Naive thymus-derived CD4-positive, alpha-beta T cell (primary cell): ENCODE measurements around the gene TAOK1. TPM values are rescaled to one million over a fixed set of nuclear protein-coding genes. Genes with fewer than 3 reads are reported as not detected.

ENCODE experiments used
- ATAC-seq: fragments of 150-1000 bp; cut with Tn5 transposase; 2 replicates; pipeline ENCODE4 v1.10.0; 2021; ENCODE audit warnings: mild to moderate bottlenecking, moderate library complexity
- CTCF ChIA-PET: fragments of 350-600 bp; sonication (Branson Sonifier 250); formaldehyde crosslinking; loops from one replicate; lab custom pipeline; 2021; ENCODE audit warnings: antibody characterized with exemption; lab: Charles Lee
- POLR2A ChIA-PET: fragments of 350-600 bp; sonication (Branson Sonifier 250); formaldehyde crosslinking; loops from one replicate; lab custom pipeline; 2021; ENCODE audit warnings: antibody characterized with exemption, inconsistent platforms; lab: Charles Lee
- DNase-seq, 9 donors: peaks; one replicate each; pipeline versions ENCODE4 v3.0.0 to v3.0.0-alpha.2; 2020 to 2022; ENCODE audit warnings: mixed read lengths in 1 of 9
- H3K27ac ChIP-seq: one replicate; pipeline ENCODE4 v1.7.0; 2013; ENCODE audit warnings: mild to moderate bottlenecking, low read depth, low read length, moderate library complexity
- H3K27me3 ChIP-seq, 2 donors: one replicate each; pipeline ENCODE4 v1.7.0; 2013; ENCODE audit warnings: low read length in 2 of 2, mild to moderate bottlenecking in 2 of 2, moderate library complexity in 2 of 2; ENCODE audit not compliant: control insufficient read depth in 2 of 2, insufficient read depth in 2 of 2
- H3K36me3 ChIP-seq, 3 experiments: 1 replicate in 2 of 3; 2 replicates in 1 of 3; pipeline ENCODE4 v1.7.0; 2013; ENCODE audit warnings: low read length in 3 of 3, mild to moderate bottlenecking in 3 of 3, moderate library complexity in 1 of 3; ENCODE audit not compliant: insufficient read depth in 3 of 3, control insufficient read depth in 2 of 3
- H3K4me1 ChIP-seq, 2 donors: one replicate each; pipeline ENCODE4 v1.7.0; 2013; ENCODE audit warnings: low read length in 2 of 2, mild to moderate bottlenecking in 2 of 2, moderate library complexity in 1 of 2; ENCODE audit not compliant: control insufficient read depth in 2 of 2, insufficient read depth in 2 of 2
- H3K4me3 ChIP-seq: 2 replicates; pipeline ENCODE4 v1.7.0; 2013; ENCODE audit warnings: mild to moderate bottlenecking, low read length
- H3K9me3 ChIP-seq, 3 experiments: 1 replicate in 2 of 3; 2 replicates in 1 of 3; pipeline ENCODE4 v1.7.0; 2013; ENCODE audit warnings: low read length in 3 of 3; ENCODE audit not compliant: control insufficient read depth in 2 of 3
- H3K27ac Mint-ChIP-seq, 9 donors: one replicate each; pipeline ENCODE4 v1.8.0; 2020 to 2022; ENCODE audit warnings: mixed read lengths in 9 of 9, mild to moderate bottlenecking in 8 of 9, moderate library complexity in 5 of 9, inconsistent platforms in 2 of 9
- H3K27me3 Mint-ChIP-seq, 5 donors: one replicate each; pipeline ENCODE4 v1.8.0; 2021 to 2022; ENCODE audit warnings: mixed read lengths in 5 of 5, mild to moderate bottlenecking in 1 of 5
- H3K36me3 Mint-ChIP-seq, 5 donors: one replicate each; pipeline ENCODE4 v1.8.0; 2020 to 2022; ENCODE audit warnings: mixed read lengths in 5 of 5, mild to moderate bottlenecking in 3 of 5, inconsistent platforms in 1 of 5
- H3K4me1 Mint-ChIP-seq, 7 donors: one replicate each; pipeline ENCODE4 v1.8.0; 2020 to 2022; ENCODE audit warnings: mixed read lengths in 7 of 7, mild to moderate bottlenecking in 3 of 7, inconsistent platforms in 1 of 7
- H3K4me3 Mint-ChIP-seq, 10 donors: one replicate each; pipeline ENCODE4 v1.8.0; 2020 to 2022; ENCODE audit warnings: mild to moderate bottlenecking in 10 of 10, mixed read lengths in 10 of 10, moderate library complexity in 6 of 10, inconsistent platforms in 2 of 10
- H3K9me3 Mint-ChIP-seq, 11 donors: one replicate each; pipeline ENCODE4 v1.8.0; 2020 to 2022; ENCODE audit warnings: mixed read lengths in 11 of 11, mild to moderate bottlenecking in 4 of 11, inconsistent platforms in 1 of 11, moderate library complexity in 1 of 11
- intact Hi-C, 2 donors: fragments of 100-400 bp; cut with micrococcal nuclease; formaldehyde crosslinking; loops; one replicate each; pipeline ENCODE4 v1.15.1; 2023
- polyA plus RNA-seq, 2 donors: library from polyadenylated mRNA; unstranded; fragments of 300-500 nt; fragmentation: Illumina TruSeq; gene quantifications; one replicate each; pipeline ENCODE4 v1.2.3, GENCODE V29; 2021
- total RNA-seq, 6 experiments: library from RNA in 5 of 6; stranded (reverse) in 5 of 6; gene quantifications; 1 replicate in 5 of 6; 2 replicates in 1 of 6; pipeline ENCODE4 v1.2.3 and lab custom pipeline; 2021 to 2026

Gene TAOK1
- total and polyA plus RNA-seq, 7 experiments from 2014 or later, result 2.2 to 70.1 (median 63.9) TPM

DNA sequence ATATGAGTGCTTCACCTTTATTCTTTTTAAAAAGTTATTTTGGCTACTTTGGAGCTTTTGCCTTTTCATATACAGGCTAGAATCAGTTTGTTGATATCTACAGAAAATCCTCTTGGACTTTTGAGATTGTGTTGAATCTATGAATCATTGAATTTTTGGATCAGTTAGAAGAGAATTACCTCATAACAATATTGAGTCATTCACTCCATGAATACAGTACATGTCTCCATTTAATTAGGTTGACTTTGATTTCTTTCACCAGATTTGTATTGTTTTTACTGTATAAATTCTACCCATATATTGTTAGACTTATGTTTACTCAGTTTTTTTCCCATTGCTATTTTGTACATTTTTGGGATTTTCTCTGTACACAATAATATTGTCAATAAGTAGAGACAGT lies 54.4 kb downstream of the TAOK1 start:
- intact Hi-C loops, result no loop called here
- no peak overlapping the region for H3K4me3 Mint-ChIP-seq
- Histone ChIP-seq H3K36me3 (no peaks in the 10 kb centered on the region), H3K27ac (no peak overlapping the region), H3K9me3 (no peaks in the 10 kb centered on the region), H3K4me1 (peaks cover 0 to 14% of the 10 kb centered on the region in 2 donors), H3K27me3 (no peaks in the 10 kb centered on the region), H3K4me3 (no peak overlapping the region)
- H3K9me3 Mint-ChIP-seq, result no peaks in the 10 kb centered on the region
- DNase-seq, result no peak
- no peak for ATAC-seq
- no peaks in the 10 kb centered on the region for H3K27me3 Mint-ChIP-seq
- H3K4me1 Mint-ChIP-seq, result peaks cover 28 to 84% (median 79%) of the 10 kb centered on the region in 7 donors
- ChIA-PET CTCF (interaction anchor here (0.7 to 1.0 kb wide), 2 partner anchors 75 to 554 kb away, joined by 3 to 4 read pairs; no protein-coding TSS in a partner anchor), POLR2A (no interaction called here)
- peaks cover 1 to 18% (median 10%) of the 10 kb centered on the region in 5 donors for H3K36me3 Mint-ChIP-seq
- H3K27ac Mint-ChIP-seq, result peak overlapping the region in 3 of 9 donors; percentile 13 to 35 (median 14)

DNA sequence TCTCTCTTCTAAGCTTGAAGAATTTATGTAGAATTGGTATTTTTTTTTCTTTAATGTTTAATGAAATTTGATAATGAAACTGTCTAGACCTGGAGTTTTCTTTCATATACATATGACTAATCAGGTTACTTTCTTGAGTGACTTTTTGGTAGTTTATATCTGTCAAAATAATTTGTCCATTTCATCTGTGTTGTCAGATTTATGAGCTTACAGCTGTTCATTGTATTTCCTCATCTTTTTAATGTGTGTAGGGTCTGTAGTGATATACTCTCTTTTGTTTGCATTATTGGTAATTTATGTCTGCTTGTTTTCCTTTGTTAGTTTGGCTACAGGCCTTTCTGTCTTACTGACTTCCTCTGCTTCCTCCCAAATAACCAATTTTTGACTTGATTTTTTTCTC lies 55.7 kb downstream of the TAOK1 start:
- no peak overlapping the region for H3K27ac ChIP-seq
- ATAC-seq (no peak), DNase-seq (no peak)
- Mint-ChIP-seq H3K27me3 (no peaks in the 10 kb centered on the region), H3K4me3 (peak overlapping the region in 4 of 10 donors; percentile 5 to 37 (median 10)), H3K4me1 (peaks cover 29 to 82% (median 78%) of the 10 kb centered on the region in 7 donors), H3K36me3 (peaks cover 0 to 19% (median 12%) of the 10 kb centered on the region in 5 donors), H3K9me3 (no peaks in the 10 kb centered on the region), H3K27ac (peak overlapping the region in 7 of 9 donors; percentile 2 to 73 (median 35))
- ChIA-PET CTCF (no interaction called here), POLR2A (no interaction called here)
- no peaks in the 10 kb centered on the region for H3K9me3 ChIP-seq
- intact Hi-C loops, result no loop called here
- no peak overlapping the region for H3K4me3 ChIP-seq
- peaks cover 0 to 14% of the 10 kb centered on the region in 2 donors for H3K4me1 ChIP-seq
- no peaks in the 10 kb centered on the region for H3K27me3 ChIP-seq
- H3K36me3 ChIP-seq, result no peaks in the 10 kb centered on the region

DNA sequence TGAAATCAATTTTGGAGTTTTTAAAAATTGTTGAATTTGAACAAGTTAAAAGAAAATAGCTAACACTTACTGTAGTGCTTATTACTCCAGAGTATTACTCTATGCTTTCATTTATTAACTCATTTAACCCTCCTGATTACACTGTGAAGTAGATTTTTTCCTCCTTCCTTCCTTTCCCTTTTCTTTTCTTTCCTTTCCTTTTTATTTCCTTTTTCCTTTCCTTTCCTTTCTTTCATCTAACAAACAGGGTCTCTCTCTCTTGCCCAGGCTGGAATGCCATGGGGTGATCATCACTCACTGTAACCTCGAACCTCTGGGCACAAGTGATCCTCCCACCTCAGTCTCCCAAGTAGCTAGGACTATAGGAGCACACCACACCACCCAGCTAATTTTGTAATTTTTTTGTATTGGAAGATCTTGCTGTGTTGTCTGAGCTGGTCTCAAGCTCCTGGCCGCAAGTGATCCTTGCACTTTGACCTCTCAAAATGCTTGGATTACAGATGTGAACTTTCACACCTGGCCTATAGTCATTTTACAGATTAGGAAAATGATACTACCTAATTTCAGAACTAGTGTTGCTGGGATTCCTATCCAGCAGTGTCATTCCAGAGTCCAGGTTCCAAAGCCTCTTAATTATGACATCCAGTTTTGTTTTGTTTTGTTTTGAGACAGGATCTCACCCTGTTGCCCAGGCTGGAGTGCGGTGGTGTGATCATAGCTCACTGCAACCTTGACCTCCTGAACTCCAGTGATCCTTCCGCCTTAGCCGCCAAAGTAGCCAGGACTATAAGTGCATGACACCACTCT lies 59.9 kb downstream of the TAOK1 start:
- Mint-ChIP-seq H3K27ac (peak overlapping the region in 8 of 9 donors; percentile 2 to 92 (median 44)), H3K27me3 (no peaks in the 10 kb centered on the region), H3K9me3 (no peaks in the 10 kb centered on the region), H3K4me3 (no peak overlapping the region), H3K36me3 (peaks cover 4 to 33% (median 24%) of the 10 kb centered on the region in 5 donors), H3K4me1 (peaks cover 26 to 46% (median 40%) of the 10 kb centered on the region in 7 donors)
- H3K36me3 ChIP-seq, result peaks cover 0 to 25% (median 0%) of the 10 kb centered on the region in 3 experiments
- POLR2A ChIA-PET, result no interaction called here
- no peak overlapping the region for H3K4me3 ChIP-seq
- H3K9me3 ChIP-seq, result no peaks in the 10 kb centered on the region
- intact Hi-C loops, result no loop called here
- no peak for ATAC-seq
- CTCF ChIA-PET, result no interaction called here
- no peaks in the 10 kb centered on the region for H3K27me3 ChIP-seq
- no peak overlapping the region for H3K27ac ChIP-seq
- DNase-seq, result no peak
- peaks cover 0 to 14% of the 10 kb centered on the region in 2 donors for H3K4me1 ChIP-seq

DNA sequence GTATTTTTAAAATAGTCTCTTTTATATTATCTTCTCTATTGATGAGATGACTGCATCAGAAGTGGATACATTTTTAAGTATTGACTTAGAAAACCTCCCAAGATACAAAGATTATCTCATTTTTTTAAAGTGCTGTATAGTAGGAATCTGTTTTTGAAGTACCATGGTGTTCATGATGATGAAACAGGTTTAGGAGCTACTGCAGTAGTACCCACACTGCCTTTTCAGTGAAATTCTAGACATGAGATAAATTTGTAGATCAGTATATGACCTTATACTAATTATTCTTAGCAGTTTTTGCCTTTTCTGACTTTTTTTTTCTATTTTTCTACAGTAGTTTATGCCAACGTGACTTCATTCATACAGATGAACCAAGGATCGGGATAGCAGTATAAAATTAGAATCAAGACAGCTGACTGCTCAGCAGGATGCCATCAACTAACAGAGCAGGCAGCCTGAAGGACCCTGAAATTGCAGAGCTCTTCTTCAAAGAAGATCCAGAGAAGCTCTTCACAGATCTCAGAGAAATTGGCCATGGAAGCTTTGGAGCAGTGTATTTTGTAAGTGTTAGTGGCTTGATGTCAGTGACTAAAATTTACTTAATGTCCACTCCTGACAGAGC lies 61.1 kb downstream of the TAOK1 start:
- intact Hi-C loops, result no loop called here
- H3K4me3 ChIP-seq, result no peak overlapping the region
- peaks cover 4 to 40% (median 29%) of the 10 kb centered on the region in 5 donors for H3K36me3 Mint-ChIP-seq
- no peaks in the 10 kb centered on the region for H3K27me3 ChIP-seq
- no peaks in the 10 kb centered on the region for H3K9me3 Mint-ChIP-seq
- H3K27ac ChIP-seq, result no peak overlapping the region
- no peak overlapping the region for H3K4me3 Mint-ChIP-seq
- peaks cover 16 to 44% (median 38%) of the 10 kb centered on the region in 7 donors for H3K4me1 Mint-ChIP-seq
- ChIA-PET POLR2A (no interaction called here), CTCF (no interaction called here)
- H3K9me3 ChIP-seq, result no peaks in the 10 kb centered on the region
- H3K27ac Mint-ChIP-seq, result peak overlapping the region in 5 of 9 donors; percentile 3 to 53 (median 48)
- H3K36me3 ChIP-seq, result peaks cover 0 to 25% (median 0%) of the 10 kb centered on the region in 3 experiments
- peaks cover 0 to 10% of the 10 kb centered on the region in 2 donors for H3K4me1 ChIP-seq
- no peaks in the 10 kb centered on the region for H3K27me3 Mint-ChIP-seq
- DNase-seq (no peak), ATAC-seq (no peak)

DNA sequence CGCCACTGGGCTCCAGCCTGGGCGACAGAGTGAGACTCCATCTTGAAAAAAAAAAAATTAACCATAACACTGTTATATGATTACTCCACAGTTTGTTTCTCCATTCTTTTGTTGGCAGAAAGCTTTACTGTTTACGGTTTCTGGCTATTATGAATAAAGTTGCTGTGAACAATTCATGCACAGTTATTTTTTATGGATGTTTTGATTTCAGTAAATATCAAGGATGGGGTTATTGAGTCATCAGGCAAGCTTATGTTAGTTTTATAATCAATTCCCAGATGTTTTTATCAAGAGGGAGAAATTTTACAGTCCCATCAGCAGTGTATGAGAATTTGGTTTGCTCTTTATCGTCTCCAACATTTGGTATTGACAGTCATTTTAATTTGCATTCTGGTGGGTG lies 67.9 kb downstream of the TAOK1 start:
- POLR2A ChIA-PET, result no interaction called here

DNA sequence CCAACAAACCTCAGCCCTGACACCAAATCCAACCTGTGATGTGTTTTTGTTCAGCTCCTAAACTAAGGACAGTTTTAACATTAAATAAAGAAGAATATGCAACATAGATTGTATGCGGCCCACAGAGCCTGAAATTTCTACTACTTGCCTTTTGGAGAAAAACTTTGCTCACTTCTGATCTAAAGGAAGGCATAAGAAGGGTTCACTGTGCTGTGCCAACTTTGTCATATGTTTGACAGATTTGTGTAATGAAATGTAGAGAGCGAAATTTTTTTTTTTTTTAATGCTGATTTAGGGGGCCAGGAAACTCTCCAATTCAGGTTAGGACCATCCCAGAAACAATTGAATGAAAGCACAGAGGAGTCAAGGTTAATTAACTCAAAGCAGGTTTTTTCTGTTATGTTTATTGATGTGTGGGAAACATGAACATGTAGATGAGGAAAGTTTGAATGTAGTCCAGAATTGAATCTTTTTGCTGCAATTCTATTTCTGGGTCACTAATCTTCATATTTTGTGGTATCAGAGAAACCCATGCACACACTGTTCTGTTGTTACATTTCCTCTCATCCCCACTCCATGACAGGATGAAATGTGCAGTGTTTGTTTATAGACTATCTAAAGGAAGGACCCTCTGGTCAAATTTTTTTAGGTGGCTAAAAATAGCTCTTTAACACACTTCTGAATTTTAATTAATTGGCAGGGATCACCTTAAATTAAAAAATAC lies 71.5 kb downstream of the TAOK1 start:
- intact Hi-C loops, result no loop called here
- Mint-ChIP-seq H3K27ac (peak overlapping the region in 7 of 9 donors; percentile 7 to 59 (median 35)), H3K9me3 (no peaks in the 10 kb centered on the region), H3K4me3 (no peak overlapping the region), H3K4me1 (peaks cover 12 to 41% (median 24%) of the 10 kb centered on the region in 7 donors), H3K27me3 (no peaks in the 10 kb centered on the region), H3K36me3 (peaks cover 0 to 32% (median 21%) of the 10 kb centered on the region in 5 donors)
- Histone ChIP-seq H3K36me3 (no peaks in the 10 kb centered on the region), H3K27ac (no peak overlapping the region), H3K4me1 (no peaks in the 10 kb centered on the region), H3K27me3 (no peaks in the 10 kb centered on the region), H3K9me3 (no peaks in the 10 kb centered on the region), H3K4me3 (no peak overlapping the region)
- DNase-seq, result no peak
- ATAC-seq, result no peak
- POLR2A ChIA-PET, result no interaction called here
- CTCF ChIA-PET, result no interaction called here

More for the DNA sequence above, 67.9 kb downstream of the TAOK1 start:
- intact Hi-C loops, result no loop called here
- CTCF ChIA-PET, result interaction anchor here (0.6 kb wide), 1 partner anchor 18 kb away, joined by 3 read pairs; no protein-coding TSS in a partner anchor
- no peak overlapping the region for H3K4me3 Mint-ChIP-seq
- H3K27ac Mint-ChIP-seq, result peak overlapping the region in 2 of 9 donors; percentile 45 to 47
- H3K36me3 ChIP-seq, result peaks cover 0 to 14% (median 0%) of the 10 kb centered on the region in 3 experiments
- H3K27me3 ChIP-seq, result no peaks in the 10 kb centered on the region
- peaks cover 0 to 43% (median 18%) of the 10 kb centered on the region in 5 donors for H3K36me3 Mint-ChIP-seq
- no peaks in the 10 kb centered on the region for H3K9me3 Mint-ChIP-seq
- DNase-seq (no peak), ATAC-seq (no peak)
- no peaks in the 10 kb centered on the region for H3K9me3 ChIP-seq
- H3K27me3 Mint-ChIP-seq, result no peaks in the 10 kb centered on the region
- no peaks in the 10 kb centered on the region for H3K4me1 ChIP-seq
- H3K4me1 Mint-ChIP-seq, result peaks cover 9 to 47% (median 35%) of the 10 kb centered on the region in 7 donors
- H3K27ac ChIP-seq, result no peak overlapping the region
- H3K4me3 ChIP-seq, result no peak overlapping the region
